Liver (tissue), 9 donors: ENCODE data around the gene F13A1. TPM values are rescaled to one million over a fixed set of nuclear protein-coding genes. Genes with fewer than 3 reads are reported as not detected.

Experiments used
- DNase-seq: peaks from one replicate; pipeline ENCODE4 v3.0.0-alpha.2; 2017; ENCODE audit warnings: low spot score
- H3K27ac ChIP-seq, 2 donors: one replicate each; pipeline ENCODE4 v1.7.0; 2013; ENCODE audit warnings: inconsistent platforms in 2 of 2, low read length in 2 of 2, control low read depth in 1 of 2, low read depth in 1 of 2, mild to moderate bottlenecking in 1 of 2
- H3K27me3 ChIP-seq, 4 donors: one replicate each; pipeline versions ENCODE4 v1.6.1 to v1.7.0; 2013; ENCODE audit warnings: low read length in 3 of 4, inconsistent platforms in 1 of 4, mild to moderate bottlenecking in 1 of 4, moderate library complexity in 1 of 4; ENCODE audit not compliant: control insufficient read depth in 4 of 4, insufficient read depth in 4 of 4
- H3K36me3 ChIP-seq, 4 donors: one replicate each; pipeline versions ENCODE4 v1.6.1 to v1.7.0; 2013; ENCODE audit warnings: low read length in 3 of 4, mild to moderate bottlenecking in 3 of 4, low read depth in 1 of 4, moderate library complexity in 1 of 4; ENCODE audit not compliant: control insufficient read depth in 4 of 4, insufficient read depth in 3 of 4
- H3K4me1 ChIP-seq, 4 donors: one replicate each; pipeline versions ENCODE4 v1.6.1 to v1.7.0; 2013; ENCODE audit warnings: low read length in 3 of 4, mild to moderate bottlenecking in 3 of 4, moderate library complexity in 1 of 4; ENCODE audit not compliant: control insufficient read depth in 4 of 4, insufficient read depth in 4 of 4
- H3K4me3 ChIP-seq, 3 donors: one replicate each; pipeline versions ENCODE4 v1.6.1 to v1.7.0; 2013; ENCODE audit warnings: low read length in 3 of 3, control low read depth in 1 of 3, low read depth in 1 of 3, mild to moderate bottlenecking in 1 of 3
- H3K9ac ChIP-seq, 2 donors: one replicate each; pipeline ENCODE4 v1.7.0; 2013; ENCODE audit warnings: low read length in 2 of 2, mild to moderate bottlenecking in 2 of 2, moderate library complexity in 2 of 2, control low read depth in 1 of 2, low read depth in 1 of 2
- H3K9me3 ChIP-seq, 4 donors: one replicate each; pipeline versions ENCODE4 v1.6.1 to v1.7.0; 2013; ENCODE audit warnings: low read length in 3 of 4; ENCODE audit not compliant: control insufficient read depth in 4 of 4
- ATF3 ChIP-seq: IDR thresholded peaks from 2 replicates; pipeline ENCODE4 v1.6.1; 2016; ENCODE audit warnings: antibody characterized with exemption
- CTCF ChIP-seq: fragments of 150-350 bp; IDR thresholded peaks from 2 replicates; pipeline ENCODE4 v1.5.1; 2017; ENCODE audit warnings: improper control_type of control experiment, low read depth, low read length; ENCODE audit not compliant: missing input control
- EGR1 ChIP-seq, 2 donors: IDR thresholded peaks; 2 replicates each; pipeline ENCODE4 v1.6.1; 2016 to 2018; ENCODE audit warnings: antibody characterized with exemption in 2 of 2, low read depth in 2 of 2
- FOXA2 ChIP-seq: IDR thresholded peaks from 2 replicates; pipeline ENCODE4 v1.6.1; 2016; ENCODE audit warnings: antibody characterized with exemption
- GABPA ChIP-seq, 2 donors: IDR thresholded peaks in 1 of 2; conservative IDR thresholded peaks in 1 of 2; 2 replicates each; pipeline ENCODE4 v1.6.1; 2016; ENCODE audit warnings: antibody characterized with exemption in 2 of 2, mild to moderate bottlenecking in 1 of 2, moderate library complexity in 1 of 2
- HNF4A ChIP-seq, 2 donors: conservative IDR thresholded peaks; 2 replicates each; pipeline ENCODE4 v1.6.1; 2016; ENCODE audit warnings: antibody characterized with exemption in 2 of 2, mild to moderate bottlenecking in 2 of 2
- HNF4G ChIP-seq: IDR thresholded peaks from 2 replicates; pipeline ENCODE4 v1.6.1; 2016; ENCODE audit warnings: antibody characterized with exemption
- JUND ChIP-seq, 2 donors: IDR thresholded peaks; 2 replicates each; pipeline ENCODE4 v1.6.1; 2016; ENCODE audit warnings: antibody characterized with exemption in 2 of 2
- MAX ChIP-seq: IDR thresholded peaks from 2 replicates; pipeline ENCODE4 v1.6.1; 2016; ENCODE audit warnings: antibody characterized with exemption
- RAD21 ChIP-seq, 2 donors: IDR thresholded peaks; 2 replicates each; pipeline ENCODE4 v1.6.1; 2016; ENCODE audit warnings: antibody characterized with exemption in 2 of 2, mild to moderate bottlenecking in 2 of 2
- REST ChIP-seq: IDR thresholded peaks from 2 replicates; pipeline ENCODE4 v1.6.1; 2016; ENCODE audit warnings: antibody characterized with exemption, mild to moderate bottlenecking
- RXRA ChIP-seq, 2 donors: IDR thresholded peaks; 2 replicates each; pipeline ENCODE4 v1.6.1; 2017 to 2018; ENCODE audit warnings: antibody characterized with exemption in 2 of 2, mild to moderate bottlenecking in 1 of 2
- SP1 ChIP-seq: IDR thresholded peaks from 2 replicates; pipeline ENCODE4 v1.6.1; 2018; ENCODE audit warnings: antibody characterized with exemption, mild to moderate bottlenecking
- TAF1 ChIP-seq: conservative IDR thresholded peaks from 2 replicates; pipeline ENCODE4 v1.6.1; 2016; ENCODE audit warnings: antibody characterized with exemption, mild to moderate bottlenecking
- YY1 ChIP-seq: IDR thresholded peaks from 2 replicates; pipeline ENCODE4 v1.6.1; 2016; ENCODE audit warnings: antibody characterized with exemption, mild to moderate bottlenecking
- ZBTB33 ChIP-seq: IDR thresholded peaks from 2 replicates; pipeline ENCODE4 v1.6.1; 2016; ENCODE audit warnings: antibody characterized with exemption
- WGBS: extraction: QIAGEN DNeasy Blood & Tissue Kit; methylation state at CpG from one replicate; pipeline ENCODE4 v1.1.7; 2013; 5-methylcytosine and 5-hydroxymethylcytosine counted together
- polyA plus RNA-seq, 2 donors: library from polyadenylated mRNA; stranded (reverse) in 1 of 2; unstranded in 1 of 2; fragments of 200-250 nt in 1 of 2; fragments of >200 nt in 1 of 2; fragmentation: Nextera tagmentation in 1 of 2; extraction: Ambion mirVana in 1 of 2; gene quantifications; one replicate each; pipeline versions ENCODE4 v1.2.1 to v1.2.3, GENCODE V29; 2013 to 2015
- total RNA-seq, 2 donors: library from RNA; depleted of rRNA; stranded (reverse); fragments of >200 nt; gene quantifications; one replicate each; pipeline ENCODE4 v1.2.3, GENCODE V29; 2014
- donor health status: healthy.
- donor health status: healthy.
- donor health status: healthy.
- donor health status: healthy.
- donor health status: healthy.

F13A1 gene
- total and polyA plus RNA-seq, 4 donors = 0.46 to 18.3 (median 5.1) TPM

GRCh38 chr6:6234963-6235362 lies 85.5 kb downstream of the F13A1 start (continued):
- TF ChIP-seq REST (no peak), HNF4G (no peak), RAD21 (IDR thresholded peaks at IDR 0.05) (no peak), TAF1 (no peak), CTCF (no peak), RXRA (IDR thresholded peaks at IDR 0.05) (no peak), FOXA2 (no peak), YY1 (no peak)

GRCh38 chr6:6230286-6230685 lies 90.2 kb downstream of the F13A1 start:
- no peak for TF ChIP-seq HNF4G
- TF ChIP-seq ZBTB33 = no peak
- no peak for TF ChIP-seq HNF4A (conservative IDR thresholded peaks at IDR 0.05)
- Histone ChIP-seq H3K9me3 (no peaks in the 10 kb centered on the region), H3K36me3 (no peaks in the 10 kb centered on the region), H3K4me3 (no peak overlapping the region), H3K27ac (no peak overlapping the region), H3K27me3 (no peaks in the 10 kb centered on the region), H3K9ac (no peak overlapping the region), H3K4me1 (no peaks in the 10 kb centered on the region)
- no peak for DNase-seq
- WGBS = 55% methylated on average over 1 of the region's 1 CpG

- DNase-seq = no peak
- Histone ChIP-seq H3K9me3 (no peaks in the 10 kb centered on the region), H3K9ac (no peak overlapping the region), H3K4me3 (no peak overlapping the region), H3K4me1 (no peaks in the 10 kb centered on the region), H3K36me3 (no peaks in the 10 kb centered on the region), H3K27ac (no peak overlapping the region), H3K27me3 (no peaks in the 10 kb centered on the region)
- WGBS = 44% methylated on average over 1 of the region's 1 CpG
- TF ChIP-seq CTCF = no peak
- no peak for TF ChIP-seq ZBTB33
- TF ChIP-seq HNF4A (conservative IDR thresholded peaks at IDR 0.05) = no peak
- no peak for TF ChIP-seq SP1
- TF ChIP-seq YY1 = no peak
- no peak for TF ChIP-seq EGR1 (IDR thresholded peaks at IDR 0.05; ENCODE audit: low read depth in 2 of 2)
- no peak for TF ChIP-seq FOXA2
- TF ChIP-seq GABPA (IDR thresholded peaks at IDR 0.05 in 1 of 2, conservative IDR thresholded peaks at IDR 0.05 in 1 of 2) = no peak
- no peak for TF ChIP-seq ATF3
- TF ChIP-seq RAD21 (IDR thresholded peaks at IDR 0.05) = no peak
- TF ChIP-seq JUND (IDR thresholded peaks at IDR 0.05) = no peak
- TF ChIP-seq MAX = no peak
- TF ChIP-seq RXRA (IDR thresholded peaks at IDR 0.05) = no peak
Observed at GRCh38 chr6:6227896-6228295, 92.6 kb downstream of the F13A1 start.
